CD4-positive, alpha-beta T cell treated with Interleukin-21 for 1 hour (primary cell): ENCODE measurements around the gene AKR7A3.
A peak's percentile ranks its signal among the peaks of the same experiment; 100 is the strongest.

ENCODE experiments used
- DNase-seq: peaks from one replicate; pipeline ENCODE4 v3.0.0-alpha.2; 2020

Gene AKR7A3

GRCh38 chr1:19288324-19289241 is at the start of gene AKR7A3:
TSS of gene AKR7A3 (minus strand) at chr1:19288770. CDS start at chr1:19288709, 61 bp downstream.
- peak; percentile 58 for DNase-seq

- no peak for DNase-seq
These were observed 49.8 kb upstream of the AKR7A3 start for GRCh38 chr1:19338323-19338762.

GRCh38 chr1:19337289-19337688 is 48.7 kb upstream of the AKR7A3 start:
- no peak for DNase-seq

GRCh38 chr1:19336543-19336942 is 48.0 kb upstream of the AKR7A3 start:
- DNase-seq = no peak

GRCh38 chr1:19333587-19334354 is 45.2 kb upstream of the AKR7A3 start:
- DNase-seq = no peak

GRCh38 chr1:19332832-19333231 is 44.3 kb upstream of the AKR7A3 start:
- DNase-seq = no peak

GRCh38 chr1:19331262-19331878 is 42.8 kb upstream of the AKR7A3 start:
- no peak for DNase-seq

GRCh38 chr1:19330449-19331135 is 42.0 kb upstream of the AKR7A3 start:
- DNase-seq = no peak

- DNase-seq = no peak
These were observed 41.0 kb upstream of the AKR7A3 start for GRCh38 chr1:19329611-19330010.

- DNase-seq = no peak
These were observed 40.6 kb upstream of the AKR7A3 start for GRCh38 chr1:19329188-19329587.

- DNase-seq = no peak
These were observed 39.9 kb upstream of the AKR7A3 start for GRCh38 chr1:19328486-19328885.

- no peak for DNase-seq
These were observed 39.2 kb upstream of the AKR7A3 start for GRCh38 chr1:19327736-19328135.

GRCh38 chr1:19327301-19327700 is 38.7 kb upstream of the AKR7A3 start:
- DNase-seq = no peak

- no peak for DNase-seq
These were observed 38.1 kb upstream of the AKR7A3 start for GRCh38 chr1:19326748-19327065.

GRCh38 chr1:19325958-19326747 is 37.6 kb upstream of the AKR7A3 start:
- no peak for DNase-seq

- no peak for DNase-seq
These were observed 36.9 kb upstream of the AKR7A3 start for GRCh38 chr1:19325368-19325957.

- no peak for DNase-seq
These were observed 36.1 kb upstream of the AKR7A3 start for GRCh38 chr1:19324665-19324990.

GRCh38 chr1:19323987-19324664 is 35.6 kb upstream of the AKR7A3 start:
- DNase-seq = no peak

GRCh38 chr1:19322481-19322880 is 33.9 kb upstream of the AKR7A3 start:
- DNase-seq = no peak

- DNase-seq = no peak
These were observed 32.5 kb upstream of the AKR7A3 start for GRCh38 chr1:19321071-19321470.

- no peak for DNase-seq
These were observed 30.6 kb upstream of the AKR7A3 start for GRCh38 chr1:19319196-19319595.
